H54 (cell line): ENCODE data around the gene PDSS2.
"Not testable (repeated sequence)": the region's sequence is repeated elsewhere in the genome, so short reads cannot be mapped to it uniquely, and the experiment has no call there.

Experiments used
- DNase-seq: peaks from one replicate; pipeline ENCODE4 v3.0.0; 2011; ENCODE audit warnings: low spot score, mixed read lengths; ENCODE audit not compliant: insufficient read length
- FAIRE-seq: peaks from 3 replicates; lab custom pipeline; 2011; peaks lifted over from hg19 to GRCh38; lab: Jason Lieb, UNC
- POLR2A ChIP-seq: IDR thresholded peaks from 2 replicates; pipeline ENCODE4 v1.6.1; 2011; ENCODE audit warnings: low read depth, mild to moderate bottlenecking, low read length

Gene PDSS2

DNA sequence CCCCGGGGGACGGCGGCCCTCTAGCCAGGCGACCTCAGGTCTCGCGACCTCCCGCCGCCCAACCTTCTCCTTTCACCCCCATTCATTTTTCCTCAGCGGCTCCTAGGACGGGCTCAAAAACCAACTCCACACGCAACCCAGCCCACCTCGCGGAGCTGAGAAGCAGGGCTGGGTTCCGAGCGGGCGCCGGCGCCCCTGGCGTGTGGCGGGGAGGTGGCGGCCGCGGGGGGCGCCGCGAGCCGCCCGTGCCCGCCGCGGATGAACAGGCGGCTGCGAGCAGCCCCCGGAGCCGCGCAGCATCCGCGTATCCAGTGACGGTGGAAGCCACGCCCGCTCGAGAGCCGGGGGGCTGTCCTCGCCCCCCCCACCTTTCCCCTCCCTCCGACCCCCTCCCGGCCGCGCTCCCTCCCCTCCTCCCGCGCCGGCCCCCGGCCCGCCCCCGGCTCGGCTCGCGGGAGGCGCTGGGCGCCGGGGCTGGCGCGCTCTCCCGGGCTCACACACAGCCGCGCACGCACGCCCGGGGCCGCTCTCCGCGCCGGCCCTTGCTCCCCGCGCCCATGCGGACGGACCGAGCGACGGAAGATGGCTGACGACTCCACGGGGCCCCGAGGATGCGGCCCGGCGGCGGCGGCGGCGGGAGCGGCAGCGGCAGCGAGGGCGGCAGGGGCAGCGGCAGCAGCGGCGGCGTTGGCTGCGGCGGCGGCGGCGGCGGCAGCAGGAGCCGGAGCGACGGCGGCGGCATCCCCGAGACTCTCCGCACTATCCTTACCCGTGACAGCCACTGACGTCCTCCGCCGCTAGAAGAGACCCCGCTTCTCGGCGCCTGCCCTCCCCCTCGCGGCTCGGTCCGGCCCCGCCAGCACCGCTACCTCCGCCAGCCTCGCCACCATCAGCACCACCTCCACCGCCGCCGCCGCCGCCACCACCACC, 30.5 kb upstream of the PDSS2 start, which contains the start of gene SOBP:
TSS of gene SOBP (plus strand) at position 482 of the 930 bp plus-strand sequence. CDS start 500 bp downstream, outside the sequence.
- no peak for TF ChIP-seq POLR2A
- DNase-seq (no peak), FAIRE-seq (no peak)

DNA sequence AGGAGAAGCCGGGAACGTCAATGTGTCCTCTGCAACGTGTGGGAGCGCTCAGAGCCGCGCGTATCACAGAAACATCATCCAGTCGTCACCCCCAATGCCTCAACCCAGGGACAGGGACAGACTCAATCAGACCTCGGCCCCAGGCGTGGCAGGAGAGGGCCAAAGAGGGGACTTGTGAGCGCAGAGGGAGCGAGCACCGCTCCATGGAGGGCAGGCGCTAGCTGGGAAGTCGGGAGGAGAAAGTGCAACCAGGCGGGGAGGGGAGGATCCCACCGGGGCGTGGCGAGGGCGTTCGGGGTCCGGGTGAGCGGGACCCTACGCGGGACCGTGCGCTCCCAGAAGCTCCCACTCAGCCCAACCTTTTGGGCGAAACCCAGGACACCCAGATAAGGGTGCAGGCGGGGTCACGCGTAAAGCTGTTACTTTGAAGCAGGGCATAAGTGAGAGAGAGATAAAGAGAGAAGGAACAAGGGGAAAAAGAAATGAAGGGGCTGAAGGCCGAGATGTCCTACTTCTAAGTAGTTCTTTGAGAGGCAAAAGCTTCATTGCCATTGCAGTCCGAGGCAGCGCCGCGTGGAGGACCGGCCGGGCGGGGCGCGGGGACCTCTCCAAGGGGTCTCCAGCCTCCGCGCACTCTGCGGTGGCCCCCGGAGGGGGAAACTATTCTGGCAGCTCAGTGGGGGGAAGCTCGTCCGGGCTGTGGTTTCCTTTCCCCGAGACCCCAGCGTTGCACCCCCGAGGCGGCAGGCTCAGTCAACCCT, 29.7 kb upstream of the PDSS2 start:
- TF ChIP-seq POLR2A = no peak
- DNase-seq (no peak), FAIRE-seq (no peak)

DNA sequence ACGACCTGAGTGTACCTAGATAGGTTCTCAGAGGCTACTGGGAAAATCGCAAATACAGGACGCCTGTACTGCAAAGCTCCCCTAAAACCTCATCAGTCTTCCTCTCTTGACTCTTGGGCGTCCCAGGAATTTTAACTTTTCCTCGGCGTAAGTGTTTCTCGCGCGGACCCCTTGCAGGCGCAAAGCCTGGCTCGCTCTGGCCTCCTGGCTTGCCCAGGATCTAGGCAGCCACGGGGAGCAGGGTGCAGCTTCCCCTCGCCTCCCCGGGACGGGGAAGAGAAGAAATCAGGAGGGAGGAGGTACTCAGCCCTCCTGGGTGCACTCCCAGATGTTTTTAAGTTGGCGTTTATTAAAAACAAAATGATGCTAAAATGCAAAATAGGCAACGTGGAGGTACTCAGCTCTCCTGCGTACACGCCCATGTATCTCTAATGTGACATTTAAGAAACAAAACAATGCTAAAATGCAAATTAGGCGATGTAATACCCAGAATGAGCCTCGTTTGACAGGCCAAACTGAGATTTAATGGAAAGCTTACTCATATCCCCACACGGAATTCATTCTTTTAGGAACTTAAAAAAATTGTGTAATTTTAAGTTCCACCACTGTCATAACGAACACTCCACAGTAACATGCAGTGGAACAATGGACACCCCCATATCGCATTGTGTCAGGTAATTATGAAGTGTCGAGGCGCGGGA, 29.0 kb upstream of the PDSS2 start:
- TF ChIP-seq POLR2A = no peak
- FAIRE-seq = no peak
- no peak for DNase-seq

DNA sequence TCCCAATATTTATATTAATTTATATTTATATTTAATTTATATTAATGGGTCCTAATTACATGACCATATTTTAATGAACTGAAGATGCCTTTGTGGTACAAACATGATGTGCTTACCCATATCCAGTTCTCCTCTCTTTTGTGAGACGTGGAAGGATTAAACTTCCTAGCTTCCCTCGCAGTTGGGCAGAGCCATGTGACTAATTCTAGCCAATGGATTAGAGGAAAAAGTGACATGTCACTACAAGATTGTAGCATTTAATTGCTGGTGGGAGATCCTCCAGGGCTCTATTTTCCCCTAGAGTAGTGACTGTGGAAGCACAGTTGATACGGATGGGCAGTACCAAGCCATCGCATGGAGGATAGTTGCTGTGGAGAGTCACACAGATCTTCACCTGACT, 25.8 kb upstream of the PDSS2 start:
- no peak for TF ChIP-seq POLR2A
- DNase-seq (no peak), FAIRE-seq (no peak)

DNA sequence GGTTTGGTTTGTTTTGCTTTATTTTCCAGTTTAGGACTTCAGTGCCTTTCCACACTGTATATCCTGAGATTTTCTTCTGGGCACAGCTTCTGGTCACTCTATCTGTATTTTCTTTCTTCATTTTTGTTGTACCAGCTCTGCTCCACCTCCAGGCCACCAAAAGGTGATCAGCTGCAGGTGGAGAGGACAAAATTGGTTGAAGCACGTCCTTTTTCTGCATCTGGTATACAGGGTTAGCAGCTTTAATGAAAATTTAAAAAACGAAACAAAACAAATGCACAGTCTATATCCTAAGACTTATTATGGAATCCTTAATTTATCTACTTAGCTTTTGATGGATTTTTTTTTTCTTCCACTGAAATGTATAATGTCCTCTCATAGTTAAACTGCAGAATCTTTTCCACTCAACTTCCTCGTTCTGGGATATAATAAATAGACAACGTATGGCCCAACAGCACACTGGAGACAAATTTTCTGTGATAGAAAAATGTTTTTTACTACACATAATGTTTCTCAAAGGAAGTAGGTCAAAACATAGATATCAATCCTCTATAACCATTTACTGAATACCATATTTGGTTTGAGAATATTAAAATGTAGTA, 19.8 kb upstream of the PDSS2 start:
- DNase-seq (no peak), FAIRE-seq (no peak)
- TF ChIP-seq POLR2A = no peak

DNA sequence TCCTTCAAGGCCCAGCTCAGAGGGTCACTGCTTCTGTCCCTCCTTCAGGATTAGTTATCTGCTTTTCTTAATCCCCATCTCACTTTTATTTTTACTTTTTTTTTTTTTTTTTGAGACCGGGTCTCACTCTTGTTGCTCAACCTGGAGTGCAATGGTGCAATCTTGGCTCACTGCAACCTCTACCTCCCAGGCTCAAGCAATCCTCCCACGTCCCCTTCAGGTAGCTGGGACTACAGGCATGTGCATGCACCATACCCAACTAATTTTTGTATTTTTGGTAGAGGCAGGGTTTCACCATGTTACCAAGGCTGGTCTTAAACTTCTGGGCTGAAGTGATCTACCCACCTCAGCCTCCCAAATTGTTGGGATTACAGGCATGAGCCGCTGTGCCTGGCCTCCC, 16.5 kb upstream of the PDSS2 start:
- DNase-seq, FAIRE-seq: not testable (repeated sequence)

DNA sequence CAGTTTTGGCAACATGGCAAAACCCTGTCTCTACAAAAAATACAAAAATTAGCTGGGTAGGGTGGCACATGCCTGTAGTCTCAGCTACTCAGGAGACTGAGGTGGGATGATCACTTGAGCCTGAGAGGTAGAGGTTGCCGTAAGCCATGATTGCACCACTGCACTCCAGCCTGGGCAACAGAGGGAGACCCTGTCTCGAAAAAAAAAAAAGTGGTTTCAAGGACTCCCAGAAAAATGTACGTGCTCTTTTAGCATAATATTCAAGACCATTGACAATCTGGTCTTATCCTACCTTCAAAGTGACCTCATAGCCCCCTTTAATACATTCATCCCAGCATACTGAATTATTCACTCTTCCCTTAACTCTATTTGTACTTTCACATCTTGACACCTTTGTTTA, 16.0 kb upstream of the PDSS2 start:
- not testable (repeated sequence) for FAIRE-seq, DNase-seq

DNA sequence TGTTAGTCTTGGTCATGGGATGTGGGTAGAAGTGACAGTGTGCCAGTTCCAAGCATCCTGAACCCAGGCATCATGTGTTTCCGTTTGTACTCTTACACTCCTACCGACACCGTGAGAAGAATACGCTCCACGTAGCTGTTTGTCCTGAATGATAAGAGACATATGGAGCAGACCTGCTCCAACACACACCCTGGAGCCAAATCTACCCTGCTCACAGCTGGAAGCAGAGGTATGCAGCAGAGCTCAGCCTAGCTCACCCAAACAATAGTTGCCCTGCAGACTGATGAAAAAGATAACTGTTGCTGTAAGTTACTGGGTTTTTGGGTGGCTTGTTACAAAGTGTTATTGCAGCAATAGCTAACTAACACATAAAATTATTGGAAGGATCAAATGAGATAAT, 14.3 kb upstream of the PDSS2 start:
- no peak for DNase-seq
- no peak for FAIRE-seq
- TF ChIP-seq POLR2A = no peak

DNA sequence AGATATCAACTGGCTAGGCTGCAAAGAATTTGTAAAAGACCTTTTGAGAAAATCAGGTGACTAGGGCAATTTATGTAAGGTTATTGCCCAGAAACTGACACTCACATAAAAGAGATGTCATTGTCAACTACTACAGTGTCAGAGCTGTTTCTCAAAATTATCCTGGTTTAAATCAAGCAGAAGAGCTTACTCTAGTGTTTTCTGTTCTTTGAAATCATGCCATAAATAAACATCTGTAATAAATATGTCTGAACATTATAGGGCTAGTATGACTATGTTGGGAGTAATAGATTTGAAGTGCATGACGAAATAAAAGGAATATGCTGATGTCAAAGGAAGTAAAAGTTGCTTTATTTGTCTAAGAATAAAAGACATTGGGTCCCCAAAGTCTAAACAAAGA, 11.0 kb upstream of the PDSS2 start:
- FAIRE-seq (no peak), DNase-seq (no peak)
- no peak for TF ChIP-seq POLR2A

DNA sequence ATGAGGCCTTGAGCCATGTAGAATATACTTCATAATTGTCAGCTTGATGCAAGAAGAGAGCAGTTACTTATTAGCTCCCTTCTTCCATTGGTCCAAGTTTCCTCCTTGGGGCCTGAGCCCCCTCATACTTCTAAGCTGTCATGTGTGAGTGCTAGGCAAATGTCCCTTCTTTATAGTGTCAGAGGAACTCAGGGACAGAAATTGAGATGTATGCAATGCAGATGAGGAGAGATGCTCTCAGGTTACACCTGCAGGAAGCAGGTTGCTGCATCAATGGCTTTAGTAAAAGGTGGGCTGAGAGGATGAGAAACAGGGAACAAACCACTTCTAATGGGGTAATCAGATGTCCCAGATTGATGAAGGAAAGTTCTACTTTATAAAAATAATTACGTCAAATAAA, 6.7 kb upstream of the PDSS2 start:
- TF ChIP-seq POLR2A = no peak
- no peak for FAIRE-seq
- no peak for DNase-seq

DNA sequence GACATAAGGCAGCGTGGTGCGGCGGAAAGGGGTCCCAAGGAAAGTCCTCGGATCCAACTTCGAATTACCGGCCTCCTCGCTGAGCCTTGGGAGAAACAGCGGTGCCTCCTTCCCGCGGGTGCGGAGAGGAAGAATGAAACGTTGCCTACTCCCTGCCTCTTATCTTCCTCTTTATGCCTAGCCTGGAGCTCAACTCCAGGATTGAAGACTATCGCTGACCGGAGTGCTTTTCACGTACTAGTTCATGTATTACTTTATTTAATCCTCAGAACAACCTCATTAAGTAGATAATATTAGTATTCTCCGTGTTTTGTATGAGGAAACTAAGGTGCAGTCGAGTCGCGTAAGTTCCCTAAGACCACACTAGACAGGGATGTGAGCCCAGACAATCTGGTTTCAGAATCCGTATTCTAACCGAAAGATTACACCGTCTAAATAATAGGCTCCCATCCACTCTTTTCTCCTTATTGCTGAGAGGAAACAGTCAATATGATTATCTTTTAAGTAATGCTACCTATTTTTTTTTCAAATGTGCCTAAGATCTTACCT, 793 bp upstream of the PDSS2 start:
- DNase-seq (no peak), FAIRE-seq (no peak)
- no peak for TF ChIP-seq POLR2A

DNA sequence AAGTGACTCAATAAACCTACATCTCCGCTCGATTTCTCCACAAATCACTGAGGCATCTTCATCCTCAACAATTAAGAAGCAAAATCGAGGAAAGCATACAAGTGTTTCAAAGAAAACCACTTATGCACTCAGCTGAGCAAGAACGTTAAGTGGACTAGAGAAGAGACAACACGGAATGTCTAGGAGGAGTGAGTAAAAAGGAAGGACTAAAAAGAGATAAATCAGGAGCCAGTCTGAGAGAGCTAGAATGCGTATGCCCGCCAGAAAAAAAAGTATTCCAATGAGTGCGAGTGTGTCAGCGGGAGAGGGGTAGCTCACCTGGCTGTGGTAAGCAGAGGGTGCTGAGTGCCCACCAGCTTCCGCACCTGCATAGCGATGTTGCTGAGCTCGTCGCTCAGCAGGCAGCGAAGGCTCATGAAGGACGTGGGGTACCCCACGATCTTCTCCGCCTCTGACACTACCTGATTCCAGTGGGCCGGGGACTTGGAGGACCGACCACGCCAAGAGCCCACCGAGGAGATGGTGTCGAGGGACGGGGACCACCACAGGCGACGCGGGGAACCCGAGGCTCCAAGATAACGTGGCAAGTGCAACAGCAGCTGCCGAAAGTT, 587 bp downstream of the PDSS2 start:
- no peak for TF ChIP-seq POLR2A
- no peak for FAIRE-seq
- peak; percentile 9 for DNase-seq

DNA sequence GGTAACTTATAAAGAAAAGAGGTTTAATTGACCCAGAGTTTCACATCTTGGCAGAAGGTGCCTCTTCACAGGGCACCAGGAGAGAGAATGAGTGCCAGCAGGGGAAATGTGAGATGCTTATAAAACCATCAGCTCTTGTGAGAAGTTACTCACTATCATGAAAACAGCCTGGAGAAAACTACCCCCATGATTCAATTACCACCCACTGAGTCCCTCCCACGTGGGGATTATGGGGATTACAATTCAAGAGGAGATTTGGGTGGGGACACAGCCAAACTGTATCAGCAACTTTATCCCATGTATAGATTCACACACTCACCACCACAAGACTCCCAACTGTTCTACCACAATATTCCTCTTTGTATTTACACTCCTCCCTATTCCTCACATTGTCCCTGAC, 10.6 kb downstream of the PDSS2 start:
- no peak for TF ChIP-seq POLR2A
- FAIRE-seq (no peak), DNase-seq (no peak)
